ENCODE measurements around the gene SDSL.

DNA sequence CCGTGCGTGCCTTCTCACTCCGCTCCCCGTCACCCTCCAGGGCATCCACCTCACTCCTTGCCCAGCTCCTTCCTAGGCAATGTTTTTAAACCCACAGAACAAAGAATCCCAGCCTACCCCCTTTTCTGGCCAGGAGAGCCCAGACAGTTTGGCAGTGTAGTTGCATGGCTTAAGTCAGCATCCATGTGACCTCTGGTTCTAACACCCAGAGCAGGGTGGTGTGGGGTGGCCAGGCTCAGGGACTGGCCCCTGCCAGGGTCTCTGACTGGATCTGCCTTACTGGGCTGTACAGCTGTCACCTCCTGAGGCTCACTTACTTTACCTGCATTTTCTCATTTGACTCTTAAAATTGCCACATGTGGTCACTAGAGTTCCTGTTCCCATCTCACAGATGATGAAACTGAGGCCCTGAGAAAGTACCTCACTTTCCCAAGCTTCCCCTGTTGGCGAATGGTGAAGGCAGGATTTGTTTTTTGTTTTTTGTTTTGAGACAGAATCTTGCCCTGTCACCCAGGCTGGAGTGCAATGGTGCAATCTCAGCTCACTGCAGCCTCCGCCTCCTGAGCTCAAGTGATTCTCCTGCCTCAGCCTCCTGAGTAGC, 36.8 kb upstream of the SDSL start:
- TF ChIP-seq YY1 (tag by site-specific recombination; IDR thresholded peaks at IDR 0.05) (no peak), ZBTB1 (tag by site-specific recombination; IDR thresholded peaks at IDR 0.05) (no peak), SCRT2 (tag by site-specific recombination; IDR thresholded peaks at IDR 0.05) (no peak), ZNF416 (tag by site-specific recombination; IDR thresholded peaks at IDR 0.05) (no peak), WT1 (tag by site-specific recombination; IDR thresholded peaks at IDR 0.05) (no peak)
- TF ChIP-seq, protein P1, sequence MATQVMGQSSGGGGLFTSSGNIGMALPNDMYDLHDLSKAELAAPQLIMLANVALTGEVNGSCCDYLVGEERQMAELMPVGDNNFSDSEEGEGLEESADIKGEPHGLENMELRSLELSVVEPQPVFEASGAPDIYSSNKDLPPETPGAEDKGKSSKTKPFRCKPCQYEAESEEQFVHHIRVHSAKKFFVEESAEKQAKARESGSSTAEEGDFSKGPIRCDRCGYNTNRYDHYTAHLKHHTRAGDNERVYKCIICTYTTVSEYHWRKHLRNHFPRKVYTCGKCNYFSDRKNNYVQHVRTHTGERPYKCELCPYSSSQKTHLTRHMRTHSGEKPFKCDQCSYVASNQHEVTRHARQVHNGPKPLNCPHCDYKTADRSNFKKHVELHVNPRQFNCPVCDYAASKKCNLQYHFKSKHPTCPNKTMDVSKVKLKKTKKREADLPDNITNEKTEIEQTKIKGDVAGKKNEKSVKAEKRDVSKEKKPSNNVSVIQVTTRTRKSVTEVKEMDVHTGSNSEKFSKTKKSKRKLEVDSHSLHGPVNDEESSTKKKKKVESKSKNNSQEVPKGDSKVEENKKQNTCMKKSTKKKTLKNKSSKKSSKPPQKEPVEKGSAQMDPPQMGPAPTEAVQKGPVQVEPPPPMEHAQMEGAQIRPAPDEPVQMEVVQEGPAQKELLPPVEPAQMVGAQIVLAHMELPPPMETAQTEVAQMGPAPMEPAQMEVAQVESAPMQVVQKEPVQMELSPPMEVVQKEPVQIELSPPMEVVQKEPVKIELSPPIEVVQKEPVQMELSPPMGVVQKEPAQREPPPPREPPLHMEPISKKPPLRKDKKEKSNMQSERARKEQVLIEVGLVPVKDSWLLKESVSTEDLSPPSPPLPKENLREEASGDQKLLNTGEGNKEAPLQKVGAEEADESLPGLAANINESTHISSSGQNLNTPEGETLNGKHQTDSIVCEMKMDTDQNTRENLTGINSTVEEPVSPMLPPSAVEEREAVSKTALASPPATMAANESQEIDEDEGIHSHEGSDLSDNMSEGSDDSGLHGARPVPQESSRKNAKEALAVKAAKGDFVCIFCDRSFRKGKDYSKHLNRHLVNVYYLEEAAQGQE (tag by site-specific recombination; IDR thresholded peaks at IDR 0.05): no peak
- TF ChIP-seq, protein P2, sequence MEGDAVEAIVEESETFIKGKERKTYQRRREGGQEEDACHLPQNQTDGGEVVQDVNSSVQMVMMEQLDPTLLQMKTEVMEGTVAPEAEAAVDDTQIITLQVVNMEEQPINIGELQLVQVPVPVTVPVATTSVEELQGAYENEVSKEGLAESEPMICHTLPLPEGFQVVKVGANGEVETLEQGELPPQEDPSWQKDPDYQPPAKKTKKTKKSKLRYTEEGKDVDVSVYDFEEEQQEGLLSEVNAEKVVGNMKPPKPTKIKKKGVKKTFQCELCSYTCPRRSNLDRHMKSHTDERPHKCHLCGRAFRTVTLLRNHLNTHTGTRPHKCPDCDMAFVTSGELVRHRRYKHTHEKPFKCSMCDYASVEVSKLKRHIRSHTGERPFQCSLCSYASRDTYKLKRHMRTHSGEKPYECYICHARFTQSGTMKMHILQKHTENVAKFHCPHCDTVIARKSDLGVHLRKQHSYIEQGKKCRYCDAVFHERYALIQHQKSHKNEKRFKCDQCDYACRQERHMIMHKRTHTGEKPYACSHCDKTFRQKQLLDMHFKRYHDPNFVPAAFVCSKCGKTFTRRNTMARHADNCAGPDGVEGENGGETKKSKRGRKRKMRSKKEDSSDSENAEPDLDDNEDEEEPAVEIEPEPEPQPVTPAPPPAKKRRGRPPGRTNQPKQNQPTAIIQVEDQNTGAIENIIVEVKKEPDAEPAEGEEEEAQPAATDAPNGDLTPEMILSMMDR (tag by site-specific recombination; IDR thresholded peaks at IDR 0.05): no peak
- TF ChIP-seq, protein P3, sequence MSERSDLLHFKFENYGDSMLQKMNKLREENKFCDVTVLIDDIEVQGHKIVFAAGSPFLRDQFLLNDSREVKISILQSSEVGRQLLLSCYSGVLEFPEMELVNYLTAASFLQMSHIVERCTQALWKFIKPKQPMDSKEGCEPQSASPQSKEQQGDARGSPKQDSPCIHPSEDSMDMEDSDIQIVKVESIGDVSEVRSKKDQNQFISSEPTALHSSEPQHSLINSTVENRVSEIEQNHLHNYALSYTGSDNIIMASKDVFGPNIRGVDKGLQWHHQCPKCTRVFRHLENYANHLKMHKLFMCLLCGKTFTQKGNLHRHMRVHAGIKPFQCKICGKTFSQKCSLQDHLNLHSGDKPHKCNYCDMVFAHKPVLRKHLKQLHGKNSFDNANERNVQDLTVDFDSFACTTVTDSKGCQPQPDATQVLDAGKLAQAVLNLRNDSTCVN (tag by site-specific recombination; optimal IDR thresholded peaks at IDR 0.05): no peak

Measured in HEK293 (cell line).